ENCODE results near the gene ENTHD1.

- no peak for TF ChIP-seq CTCF (IDR thresholded peaks at IDR 0.05)
- no peak for TF ChIP-seq POLR2A (IDR thresholded peaks at IDR 0.05; ENCODE audit: low read depth)
Measured at GRCh38 chr22:39703928-39704639, 189.5 kb downstream of the ENTHD1 start.

Measured in esophagus muscularis mucosa (tissue), 3 donors.